ENCODE results near the gene NPR2. TPM values are rescaled to one million over a fixed set of nuclear protein-coding genes. Genes with fewer than 3 reads are reported as not detected.

The NPR2 gene
- total and polyA plus RNA-seq, 9 donors, result 5.5 to 54.4 (median 18.0) TPM

- Histone ChIP-seq H3K36me3 (no peaks in the 10 kb centered on the region), H3K4me3 (no peak overlapping the region), H3K4me1 (ENCODE audit: insufficient read depth) (peaks cover 1% of the 10 kb centered on the region), H3K27me3 (no peaks in the 10 kb centered on the region), H3K27ac (no peak overlapping the region), H3K9me3 (no peaks in the 10 kb centered on the region)
- DNase-seq, result no peak
- intact Hi-C loops (cut with DNase I), result no loop called here
- WGBS, 3 donors, result 31 to 49% (median 42%) methylated on average over 1 of the region's 1 CpG
- TF ChIP-seq EP300 (IDR thresholded peaks at IDR 0.05), result no peak
- no peak for TF ChIP-seq POLR2A (IDR thresholded peaks at IDR 0.05)
- TF ChIP-seq CTCF (IDR thresholded peaks at IDR 0.05), result no peak
Observed at GRCh38 chr9:35771534-35771933, 19.9 kb upstream of the NPR2 start.

- Histone ChIP-seq H3K4me1 (ENCODE audit: insufficient read depth) (peaks cover 1% of the 10 kb centered on the region), H3K27ac (no peak overlapping the region), H3K27me3 (no peaks in the 10 kb centered on the region), H3K4me3 (no peak overlapping the region), H3K9me3 (no peaks in the 10 kb centered on the region), H3K36me3 (no peaks in the 10 kb centered on the region)
- no peak for TF ChIP-seq EP300 (IDR thresholded peaks at IDR 0.05)
- TF ChIP-seq CTCF (IDR thresholded peaks at IDR 0.05), result no peak
- TF ChIP-seq POLR2A (IDR thresholded peaks at IDR 0.05), result no peak
- intact Hi-C loops (cut with DNase I), result no loop called here
- WGBS, 3 donors, result 86 to 90% (median 88%) methylated on average over 3 of the region's 3 CpGs
- DNase-seq, result no peak
Observed at GRCh38 chr9:35771943-35772342, 19.4 kb upstream of the NPR2 start.

GRCh38 chr9:35774907-35775635 lies 16.3 kb upstream of the NPR2 start:
- Histone ChIP-seq H3K36me3 (no peaks in the 10 kb centered on the region), H3K9me3 (no peaks in the 10 kb centered on the region), H3K4me1 (ENCODE audit: insufficient read depth) (peaks cover 1% of the 10 kb centered on the region), H3K27me3 (no peaks in the 10 kb centered on the region), H3K4me3 (no peak overlapping the region), H3K27ac (no peak overlapping the region)
- DNase-seq, result no peak
- TF ChIP-seq POLR2A (IDR thresholded peaks at IDR 0.05), result no peak
- TF ChIP-seq EP300 (IDR thresholded peaks at IDR 0.05), result no peak
- no peak for TF ChIP-seq CTCF (IDR thresholded peaks at IDR 0.05)
- intact Hi-C loops (cut with DNase I), result no loop called here
- WGBS, 3 donors, result 57 to 67% (median 60%) methylated on average over 7 of the region's 7 CpGs

- intact Hi-C loops (cut with DNase I), result no loop called here
- 81 to 88% (median 86%) methylated on average over 4 of the region's 4 CpGs for WGBS, 3 donors
- no peak for DNase-seq
- Histone ChIP-seq H3K9me3 (no peaks in the 10 kb centered on the region), H3K27ac (no peak overlapping the region), H3K4me1 (ENCODE audit: insufficient read depth) (no peaks in the 10 kb centered on the region), H3K36me3 (no peaks in the 10 kb centered on the region), H3K27me3 (no peaks in the 10 kb centered on the region), H3K4me3 (no peak overlapping the region)
- no peak for TF ChIP-seq CTCF (IDR thresholded peaks at IDR 0.05)
- no peak for TF ChIP-seq POLR2A (IDR thresholded peaks at IDR 0.05)
Observed at GRCh38 chr9:35776018-35776417, 15.4 kb upstream of the NPR2 start.
